Measurements from ENCODE around the gene OR6Q1.

- TF ChIP-seq CTCF (IDR thresholded peaks at IDR 0.05), result no peak
- no peak for TF ChIP-seq POLR2A (IDR thresholded peaks at IDR 0.05)
These were observed 36.9 kb downstream of the OR6Q1 start for GRCh38 chr11:58067685-58068084.
